Left hindlimb (tissue), 1 donor: ENCODE results near the gene ERICH4.
"Not testable (repeated sequence)": the region's sequence is repeated elsewhere in the genome, so short reads cannot be mapped to it uniquely, and the experiment has no call there.

ENCODE experiments used
- DNase-seq: peaks from one replicate; pipeline ENCODE4 v3.0.0-alpha.2; 2018

Gene ERICH4, protein sequence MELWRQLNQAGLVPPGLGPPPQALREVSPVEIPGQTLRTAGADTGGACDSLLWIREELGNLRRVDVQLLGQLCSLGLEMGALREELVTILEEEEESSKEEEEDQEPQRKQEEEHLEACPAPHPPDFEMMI

GRCh38 chr19:41442473-41443355 is at the start of gene ERICH4:
ERICH4 (plus strand) TSS chr19:41443156; CDS start chr19:41443170, 14 bp downstream.
- no peak for DNase-seq

- DNase-seq = no peak
Measured at GRCh38 chr19:41395355-41395754, 47.6 kb upstream of the ERICH4 start.

DNA sequence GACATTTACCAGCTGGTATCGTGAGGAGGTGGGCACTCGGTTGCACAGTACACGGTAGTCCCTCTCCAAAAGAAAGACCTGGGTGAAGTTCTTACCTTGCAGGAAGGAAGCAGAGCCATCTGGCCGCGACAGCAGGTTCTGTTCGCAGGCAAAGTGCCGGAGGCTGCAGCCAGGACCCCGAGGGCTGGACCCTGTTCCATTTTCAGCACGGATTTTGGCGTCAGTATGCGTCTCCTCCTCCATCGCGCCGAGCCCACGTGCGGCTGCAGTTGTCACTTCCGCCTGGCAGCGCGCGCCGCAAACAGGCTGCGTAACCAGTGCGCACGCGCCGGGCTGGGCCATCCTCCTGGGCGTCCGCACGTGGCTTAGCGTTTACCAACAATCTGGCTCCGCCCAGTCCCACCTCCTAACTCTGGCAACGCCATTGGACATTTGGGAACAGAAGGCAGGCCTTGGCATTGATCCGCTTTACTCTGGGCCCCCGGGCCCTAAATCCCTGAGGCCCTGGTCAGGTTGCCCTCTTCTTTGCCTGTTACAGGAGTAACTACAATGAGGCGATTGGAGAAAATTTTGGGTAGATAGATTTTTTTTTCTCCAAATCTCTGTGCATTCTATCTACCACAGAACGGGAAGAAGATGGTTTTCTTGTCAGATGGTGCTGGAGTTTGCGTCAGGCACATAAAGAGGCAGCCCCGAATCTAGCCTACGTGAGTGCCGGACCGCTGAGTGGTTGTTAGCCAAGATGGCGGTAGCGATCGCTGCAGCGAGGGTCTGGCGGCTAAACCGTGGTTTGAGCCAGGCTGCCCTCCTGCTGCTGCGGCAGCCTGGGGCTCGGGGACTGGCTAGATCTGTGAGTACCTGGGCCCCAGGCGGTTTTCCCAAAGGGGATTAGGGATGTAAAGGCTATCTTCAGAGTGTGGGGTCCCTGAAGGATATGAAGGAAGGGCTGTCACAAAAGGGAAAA is 45.6 kb upstream of the ERICH4 start, which contains the start of the genes BCKDHA and EXOSC5:
Gene BCKDHA, plus strand, starts transcription at position 733 of the 964 bp plus-strand sequence. Its CDS starts 10 bp downstream, at position 743.
Gene EXOSC5, minus strand, starts transcription at position 274 of the 964 bp plus-strand sequence. Its CDS starts 31 bp downstream, at position 243.
- peak; percentile 99 for DNase-seq

GRCh38 chr19:41398050-41398418 is 44.9 kb upstream of the ERICH4 start:
- no peak for DNase-seq

- no peak for DNase-seq
Measured at GRCh38 chr19:41398598-41398997, 44.4 kb upstream of the ERICH4 start.

DNA sequence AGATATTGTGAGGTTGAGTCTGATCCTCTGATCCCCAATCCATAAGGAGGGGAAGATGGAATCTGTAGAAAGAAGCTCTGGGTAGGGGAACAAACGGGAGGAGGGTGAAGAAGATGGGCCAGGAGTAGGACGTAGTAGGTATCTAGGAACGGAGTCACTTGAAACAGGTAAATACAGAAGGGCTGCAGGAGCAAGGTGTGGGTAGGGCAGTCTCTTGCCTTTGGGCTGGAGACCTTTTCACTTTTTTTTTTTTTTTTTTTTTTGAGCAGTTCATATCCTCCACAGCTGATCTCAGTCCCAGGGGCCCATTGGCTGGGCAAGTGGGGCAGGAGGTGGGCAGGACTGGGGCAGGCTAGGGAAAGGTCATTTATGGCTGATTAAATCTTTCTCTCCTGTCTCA is 43.9 kb upstream of the ERICH4 start:
- DNase-seq = no peak

- no peak for DNase-seq
Measured at GRCh38 chr19:41399525-41399924, 43.4 kb upstream of the ERICH4 start.

GRCh38 chr19:41401483-41401882 is 41.5 kb upstream of the ERICH4 start:
- no peak for DNase-seq

DNA sequence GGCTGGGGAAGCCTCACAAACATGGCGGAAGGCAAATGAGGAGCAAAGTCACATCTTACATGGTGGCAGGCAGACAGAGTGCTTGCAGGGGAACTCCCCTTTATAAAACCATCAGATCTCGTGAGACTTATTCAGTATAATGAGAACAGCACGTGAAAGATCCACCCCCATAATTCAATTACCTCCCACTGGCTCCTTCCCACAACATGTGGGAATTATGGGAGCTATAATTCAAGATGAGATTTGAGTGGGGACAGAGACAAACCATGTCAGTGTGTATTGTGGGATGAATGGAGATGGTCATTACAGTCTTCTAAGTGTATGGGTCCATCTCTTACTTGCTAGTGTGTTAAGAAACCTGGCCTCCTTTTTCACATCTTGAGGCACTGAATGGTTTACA is 40.9 kb upstream of the ERICH4 start:
- DNase-seq = no peak

DNA sequence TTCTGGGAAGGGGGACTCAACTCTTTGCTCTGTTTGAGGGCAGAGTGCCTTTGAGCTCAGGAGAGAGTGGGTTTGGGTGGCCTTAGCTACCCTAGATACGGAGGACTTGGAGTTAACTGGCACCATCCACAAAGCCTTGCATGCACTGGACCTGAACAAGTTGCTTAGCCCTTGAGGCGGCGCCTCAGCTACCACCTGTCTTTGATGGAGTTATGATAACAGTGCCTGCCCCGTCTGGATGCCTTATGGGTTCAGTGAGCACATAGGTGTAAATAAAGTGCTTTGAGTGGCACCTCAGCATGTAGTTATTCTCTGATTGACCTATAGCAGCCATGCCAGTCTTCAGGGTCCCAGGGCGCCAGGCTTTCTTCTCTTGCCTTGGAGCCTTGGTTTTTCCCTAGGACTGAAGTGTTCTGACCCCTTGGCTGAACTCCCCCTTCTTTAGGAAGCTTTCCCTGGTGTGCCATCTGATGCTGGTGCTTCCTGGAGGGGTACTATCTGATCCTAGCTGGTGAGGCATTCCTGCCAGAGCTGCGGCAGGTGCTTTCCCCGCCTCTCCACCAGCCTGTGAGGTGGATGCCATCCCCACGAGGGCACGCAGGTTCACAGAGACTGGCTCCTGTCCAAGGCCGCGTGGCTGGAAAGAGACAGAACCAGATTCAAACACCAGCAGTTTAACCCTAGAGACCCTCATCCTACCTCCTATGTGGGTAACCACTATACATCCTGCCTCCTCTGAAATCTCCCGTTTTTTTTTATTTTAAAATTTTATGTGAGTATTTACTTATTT is 39.6 kb upstream of the ERICH4 start:
- no peak for DNase-seq

GRCh38 chr19:41405776-41406175 is 37.2 kb upstream of the ERICH4 start:
- no peak for DNase-seq

DNA sequence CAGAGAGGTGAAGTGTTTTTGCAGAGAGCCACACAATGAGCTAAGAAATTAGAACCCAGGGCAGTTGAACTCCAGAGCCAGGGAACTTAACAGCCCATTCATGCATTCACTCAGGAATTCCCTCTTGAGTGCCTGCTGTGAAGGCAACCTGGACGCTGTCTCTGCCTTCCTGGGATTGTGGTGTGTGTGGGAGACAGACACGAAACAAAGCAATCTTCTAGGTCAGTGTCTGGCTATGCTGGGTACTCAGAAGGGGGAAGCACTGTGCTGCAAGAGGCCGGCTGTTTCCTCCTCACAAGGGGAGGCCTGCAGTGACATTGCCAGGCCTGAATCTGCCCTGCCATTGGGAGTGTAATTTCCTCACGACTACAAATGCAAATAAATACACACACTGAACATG is 35.7 kb upstream of the ERICH4 start:
- DNase-seq = no peak

GRCh38 chr19:41408256-41408655 is 34.7 kb upstream of the ERICH4 start:
- DNase-seq = no peak

- DNase-seq = not testable (repeated sequence)
Measured at GRCh38 chr19:41408846-41409245, 34.1 kb upstream of the ERICH4 start.

- no peak for DNase-seq
Measured at GRCh38 chr19:41409288-41409687, 33.7 kb upstream of the ERICH4 start.

DNA sequence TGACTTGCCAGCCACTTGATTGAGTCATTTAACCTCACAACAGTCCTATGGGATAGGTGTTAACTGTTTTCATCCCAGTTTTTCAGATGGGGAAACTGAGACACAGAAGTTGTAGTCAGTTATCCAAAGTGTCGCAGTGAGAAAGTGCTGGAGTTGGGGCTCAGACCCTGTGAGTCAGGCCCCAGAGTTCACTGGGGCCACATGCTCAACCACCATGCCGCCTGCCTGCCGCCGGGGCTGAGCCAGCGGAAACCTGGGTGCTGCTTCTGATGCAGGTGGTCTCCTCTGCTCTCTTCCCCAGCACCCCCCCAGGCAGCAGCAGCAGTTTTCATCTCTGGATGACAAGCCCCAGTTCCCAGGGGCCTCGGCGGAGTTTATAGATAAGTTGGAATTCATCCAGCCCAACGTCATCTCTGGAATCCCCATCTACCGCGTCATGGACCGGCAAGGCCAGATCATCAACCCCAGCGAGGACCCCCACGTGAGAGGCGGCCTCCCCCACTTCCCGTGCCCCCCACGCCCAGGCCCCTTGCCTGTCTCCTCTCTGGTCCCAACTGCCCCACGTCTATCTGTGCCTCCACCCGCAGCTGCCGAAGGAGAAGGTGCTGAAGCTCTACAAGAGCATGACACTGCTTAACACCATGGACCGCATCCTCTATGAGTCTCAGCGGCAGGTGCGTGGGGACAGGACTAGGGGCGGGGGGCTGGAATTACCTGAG is 32.5 kb upstream of the ERICH4 start:
- DNase-seq = no peak

- DNase-seq = no peak
Measured at GRCh38 chr19:41411100-41411967, 31.6 kb upstream of the ERICH4 start.

- DNase-seq = no peak
Measured at GRCh38 chr19:41411968-41412265, 31.0 kb upstream of the ERICH4 start.

DNA sequence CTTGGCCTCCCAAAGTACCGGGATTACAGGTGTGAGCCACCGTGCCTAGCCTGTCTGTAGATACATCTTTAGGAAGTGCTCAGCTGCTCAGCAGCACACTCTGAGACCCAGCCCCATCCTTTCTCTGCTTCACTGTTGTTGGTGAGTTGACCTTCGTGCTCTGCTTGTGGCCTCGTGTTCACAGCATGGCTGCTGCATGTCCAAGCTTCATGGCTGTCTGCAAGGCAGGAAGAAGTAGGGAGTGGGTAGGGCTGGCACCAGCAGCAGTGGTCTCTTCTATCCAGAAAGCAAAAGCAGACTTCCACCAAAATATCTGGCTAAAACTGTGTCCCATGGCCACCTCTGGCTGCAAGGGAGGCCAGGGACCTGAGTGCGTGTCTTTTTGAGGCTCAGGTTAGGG is 30.0 kb upstream of the ERICH4 start:
- no peak for DNase-seq

DNA sequence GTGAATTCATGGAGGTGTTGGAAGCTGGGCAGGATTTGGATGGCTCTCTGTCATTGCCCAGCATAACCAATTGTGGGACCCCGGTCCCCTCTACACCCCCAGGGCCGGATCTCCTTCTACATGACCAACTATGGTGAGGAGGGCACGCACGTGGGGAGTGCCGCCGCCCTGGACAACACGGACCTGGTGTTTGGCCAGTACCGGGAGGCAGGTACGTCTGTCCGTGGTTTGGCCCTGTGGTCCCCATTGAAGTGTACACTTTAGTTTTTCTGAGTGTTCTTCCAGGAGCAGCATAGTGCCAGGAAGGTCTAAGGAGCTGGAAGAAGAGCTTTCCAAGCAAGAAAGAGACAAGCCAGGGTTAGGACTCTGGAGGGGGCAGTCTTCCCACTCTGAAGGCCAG is 29.0 kb upstream of the ERICH4 start:
- no peak for DNase-seq

GRCh38 chr19:41414461-41414860 is 28.5 kb upstream of the ERICH4 start:
- no peak for DNase-seq
